HCT116 (cell line): Measurements from ENCODE around the gene ZNF800. TPM values are rescaled to one million over a fixed set of nuclear protein-coding genes. Genes with fewer than 3 reads are reported as not detected.

Source experiments
- ATAC-seq: fragments of 200-7000 bp; cut with Tn5 transposase; 2 replicates; pipeline ENCODE4 v1.9.1; 2020; ENCODE audit warnings: mild to moderate bottlenecking, moderate library complexity
- BruUV-seq: library from RNA; stranded (reverse); fragments of 400-500 nt; replicated peaks from 2 replicates; lab custom pipeline; 2021; lab: Mats Ljungman, UMichigan
- CTCF ChIA-PET: fragments of 300-600 bp; sonication (Branson Sonifier 250); formaldehyde crosslinking; loops from one replicate; lab custom pipeline; 2021; ENCODE audit warnings: antibody characterized with exemption; lab: Charles Lee
- POLR2A ChIA-PET: fragments of 300-600, 350-600 bp; sonication (Branson Sonifier 250); formaldehyde crosslinking; loops from one replicate; lab custom pipeline; 2021; ENCODE audit warnings: antibody characterized with exemption; lab: Charles Lee
- RAD21 ChIA-PET, 2 experiments: fragments of 300-600 bp; sonication (Branson Sonifier 250); formaldehyde crosslinking; loops; one replicate each; lab custom pipeline; 2023; ENCODE audit warnings: low total read pairs in 2 of 2; ENCODE audit not compliant: uncharacterized antibody in 2 of 2, unreplicated experiment in 2 of 2, low non-redundant PET in 1 of 2; lab: Charles Lee
- DNase-seq: peaks from one replicate; pipeline ENCODE4 v3.0.0-alpha.2; 2010; ENCODE audit warnings: low read depth, low spot score
- H2AFZ ChIP-seq: fragments of 200-600 bp; shearing (Covaris generic), sonication (generic); 2 replicates; pipeline ENCODE4 v1.6.1; 2017; ENCODE audit warnings: low read depth, mixed run types, mixed read lengths, antibody characterized with exemption, low read length; ENCODE audit not compliant: poor library complexity, severe bottlenecking
- H3K27ac ChIP-seq: 2 replicates; pipeline ENCODE4 v1.5.1; 2012; ENCODE audit warnings: low read depth, low read length
- H3K27me3 ChIP-seq: fragments of 200-600 bp; sonication (generic); 2 replicates; pipeline ENCODE4 v1.6.1; 2016; ENCODE audit warnings: mixed run types, low read length, mixed read lengths; ENCODE audit not compliant: insufficient read depth
- H3K36me3 ChIP-seq, 2 experiments: fragments of 200-500 bp in 1 of 2; fragments of 200-600 bp in 1 of 2; sonication (Bioruptor generic) in 1 of 2; sonication (generic) in 1 of 2; 2 replicates each; pipeline versions ENCODE4 v1.5.1 to v1.6.1; 2014 to 2016; ENCODE audit warnings: low read length in 2 of 2, inconsistent platforms in 1 of 2, mixed read lengths in 1 of 2, mixed run types in 1 of 2; ENCODE audit not compliant: insufficient read depth in 2 of 2, control insufficient read depth in 1 of 2
- H3K4me1 ChIP-seq, 2 experiments: fragments of 200-600 bp in 1 of 2; sonication (generic) in 1 of 2; 2 replicates each; pipeline versions ENCODE4 v1.5.1 to v1.6.1; 2012 to 2017; ENCODE audit warnings: low read length in 2 of 2, inconsistent platforms in 1 of 2, mild to moderate bottlenecking in 1 of 2, mixed read lengths in 1 of 2, mixed run types in 1 of 2, moderate library complexity in 1 of 2; ENCODE audit not compliant: insufficient read depth in 2 of 2, control insufficient read depth in 1 of 2
- H3K4me2 ChIP-seq: fragments of 200-600 bp; sonication (generic); 2 replicates; pipeline ENCODE4 v1.6.1; 2017; ENCODE audit warnings: mixed run types, low read length, mixed read lengths
- H3K4me3 ChIP-seq, 2 experiments: fragments of 200-600 bp in 1 of 2; sonication (generic) in 1 of 2; replicated peaks in 1 of 2; 2 replicates each; pipeline ENCODE4 v1.5.1; 2011 to 2016; ENCODE audit warnings: low read length in 2 of 2, control low read depth in 1 of 2, low read depth in 1 of 2, mild to moderate bottlenecking in 1 of 2, mixed read lengths in 1 of 2, mixed run types in 1 of 2
- H3K79me2 ChIP-seq: fragments of 200-600 bp; sonication (generic); 2 replicates; pipeline ENCODE4 v1.6.1; 2017; ENCODE audit warnings: mild to moderate bottlenecking, mixed run types, low read length, moderate library complexity, mixed read lengths; ENCODE audit not compliant: insufficient read depth
- H3K9ac ChIP-seq: fragments of 200-600 bp; sonication (generic); 2 replicates; pipeline ENCODE4 v1.6.1; 2016; ENCODE audit warnings: low read length, mixed read lengths
- H3K9me2 ChIP-seq: fragments of 200-600 bp; sonication (generic), shearing (Covaris generic); 2 replicates; pipeline ENCODE4 v1.6.1; 2017; ENCODE audit warnings: mixed run types, mild to moderate bottlenecking, moderate library complexity; ENCODE audit not compliant: insufficient read depth
- H3K9me3 ChIP-seq, 2 experiments: fragments of 200-500 bp in 1 of 2; fragments of 200-600 bp in 1 of 2; sonication (Bioruptor generic) in 1 of 2; sonication (generic) in 1 of 2; 2 replicates each; pipeline ENCODE4 v1.6.1; 2014 to 2017; ENCODE audit warnings: low read length in 2 of 2, mixed read lengths in 2 of 2, inconsistent platforms in 1 of 2, low read depth in 1 of 2, mild to moderate bottlenecking in 1 of 2, mixed run types in 1 of 2, moderate library complexity in 1 of 2; ENCODE audit not compliant: control insufficient read depth in 1 of 2, insufficient read depth in 1 of 2
- H4K20me1 ChIP-seq: fragments of 200-600 bp; sonication (generic), shearing (Covaris generic); 2 replicates; pipeline ENCODE4 v1.6.1; 2017; ENCODE audit warnings: mixed run types, mild to moderate bottlenecking, moderate library complexity; ENCODE audit not compliant: insufficient read depth
- CBX3 ChIP-seq: IDR thresholded peaks from 2 replicates; pipeline ENCODE4 v1.6.1; 2012; ENCODE audit warnings: low read depth
- CEBPB ChIP-seq: IDR thresholded peaks from 2 replicates; pipeline ENCODE4 v1.6.1; 2012; ENCODE audit warnings: low read depth
- EGR1 ChIP-seq: IDR thresholded peaks from 2 replicates; pipeline ENCODE4 v1.6.1; 2012; ENCODE audit warnings: low read depth
- ELF1 ChIP-seq: IDR thresholded peaks from 2 replicates; pipeline ENCODE4 v1.6.1; 2012; ENCODE audit warnings: low read depth, borderline replicate concordance
- EZH2 ChIP-seq: fragments of 200-600 bp; sonication (generic); IDR thresholded peaks from 2 replicates; pipeline ENCODE4 v1.6.1; 2017; ENCODE audit warnings: antibody characterized with exemption, mixed run types
- EZH2phosphoT487 ChIP-seq: fragments of 200-600 bp; IDR thresholded peaks from 2 replicates; pipeline ENCODE4 v1.6.1; 2018; ENCODE audit warnings: antibody characterized with exemption, borderline replicate concordance
- FOSL1 ChIP-seq: IDR thresholded peaks from 2 replicates; pipeline ENCODE4 v1.6.1; 2012; ENCODE audit warnings: low read depth
- POLR2A ChIP-seq: IDR thresholded peaks from 2 replicates; pipeline ENCODE4 v1.7.0; 2011; ENCODE audit warnings: borderline replicate concordance; ENCODE audit not compliant: insufficient read depth, insufficient read length; ENCODE audit errors: extremely low read depth
- RAD21 ChIP-seq: IDR thresholded peaks from 2 replicates; pipeline ENCODE4 v1.6.1; 2012; ENCODE audit warnings: low read depth, mild to moderate bottlenecking
- SIN3A ChIP-seq: IDR thresholded peaks from 2 replicates; pipeline ENCODE4 v1.6.1; 2012; ENCODE audit warnings: low read depth
- SP1 ChIP-seq: IDR thresholded peaks from 2 replicates; pipeline ENCODE4 v1.6.1; 2012; ENCODE audit warnings: low read depth
- SRF ChIP-seq: IDR thresholded peaks from 2 replicates; pipeline ENCODE4 v1.6.1; 2012; ENCODE audit warnings: low read depth
- TCF7L2 ChIP-seq: IDR thresholded peaks from 2 replicates; pipeline ENCODE4 v1.7.0; 2011; ENCODE audit warnings: borderline replicate concordance, inconsistent platforms; ENCODE audit not compliant: insufficient read depth, insufficient read length; ENCODE audit errors: extremely low read depth
- ZNF274 ChIP-seq: fragments of 200-500 bp; sonication (Bioruptor generic); IDR thresholded peaks from 2 replicates; pipeline ENCODE4 v1.6.1; 2014; ENCODE audit warnings: mild to moderate bottlenecking, low read depth, low read length, inconsistent platforms
- intact Hi-C: fragments of 100-400 bp; cut with micrococcal nuclease; formaldehyde crosslinking; loops from 2 replicates; pipeline ENCODE4 v1.10.0; 2022
- total RNA-seq: library from RNA; stranded (reverse); gene quantifications from one replicate; pipeline ENCODE4 v1.2.1, GENCODE V29; 2021; ENCODE audit not compliant: unreplicated experiment
- TF ChIP-seq, protein P1 (sequence below): IDR thresholded peaks from 2 replicates; pipeline ENCODE4 v1.6.1; 2012; ENCODE audit warnings: low read depth
- TF ChIP-seq, protein P2 (sequence below): IDR thresholded peaks from 2 replicates; pipeline ENCODE4 v1.6.1; 2012
- TF ChIP-seq, protein P3 (sequence below): IDR thresholded peaks from 2 replicates; pipeline ENCODE4 v1.6.1; 2011; ENCODE audit warnings: mild to moderate bottlenecking, low read length, moderate library complexity; ENCODE audit not compliant: insufficient replicate concordance; ENCODE audit errors: extremely low read depth
- TF ChIP-seq, protein P4 (sequence below): IDR thresholded peaks from 2 replicates; pipeline ENCODE4 v1.6.1; 2012

The ZNF800 gene
- total RNA-seq, 1 experiment from 2014 or later = 30.9 TPM

DNA sequence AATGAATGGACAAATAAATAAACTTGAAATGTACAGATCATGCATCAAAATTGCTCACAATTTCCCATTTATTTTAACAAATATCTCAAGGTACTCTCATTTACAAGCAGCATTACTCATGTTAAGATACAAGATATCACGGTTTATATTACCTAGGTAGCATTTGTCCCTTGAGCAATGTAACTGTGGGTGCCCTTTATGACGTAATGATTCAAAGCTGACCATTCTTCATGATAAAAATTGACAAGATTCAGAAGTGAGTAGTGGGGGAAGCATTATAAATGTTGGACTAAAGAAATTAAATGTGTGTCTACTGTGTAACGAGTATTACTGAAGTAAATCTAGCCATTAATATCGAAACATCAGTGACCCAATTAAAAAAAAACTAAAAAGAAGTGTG, 71.5 kb downstream of the ZNF800 start:
- CTCF ChIA-PET = no interaction called here

More for the DNA sequence above, 71.5 kb downstream of the ZNF800 start:
- intact Hi-C loops = no loop called here
- RAD21 ChIA-PET = no interaction called here
- no peaks in the 10 kb centered on the region for H3K9me3 ChIP-seq
- ATAC-seq = no peak
- H3K4me3 ChIP-seq = no peak overlapping the region
- H3K4me1 ChIP-seq = no peaks in the 10 kb centered on the region
- no peak overlapping the region for H2AFZ ChIP-seq
- no peaks in the 10 kb centered on the region for H3K9me2 ChIP-seq
- TF ChIP-seq TCF7L2 (no peak), FOSL1 (no peak), ELF1 (no peak), EGR1 (no peak), EZH2 (no peak), POLR2A (no peak), RAD21 (no peak), CBX3 (no peak), SRF (no peak), EZH2phosphoT487 (no peak), ZNF274 (no peak), CEBPB (no peak), SP1 (no peak), SIN3A (no peak)
- TF ChIP-seq, protein P1, sequence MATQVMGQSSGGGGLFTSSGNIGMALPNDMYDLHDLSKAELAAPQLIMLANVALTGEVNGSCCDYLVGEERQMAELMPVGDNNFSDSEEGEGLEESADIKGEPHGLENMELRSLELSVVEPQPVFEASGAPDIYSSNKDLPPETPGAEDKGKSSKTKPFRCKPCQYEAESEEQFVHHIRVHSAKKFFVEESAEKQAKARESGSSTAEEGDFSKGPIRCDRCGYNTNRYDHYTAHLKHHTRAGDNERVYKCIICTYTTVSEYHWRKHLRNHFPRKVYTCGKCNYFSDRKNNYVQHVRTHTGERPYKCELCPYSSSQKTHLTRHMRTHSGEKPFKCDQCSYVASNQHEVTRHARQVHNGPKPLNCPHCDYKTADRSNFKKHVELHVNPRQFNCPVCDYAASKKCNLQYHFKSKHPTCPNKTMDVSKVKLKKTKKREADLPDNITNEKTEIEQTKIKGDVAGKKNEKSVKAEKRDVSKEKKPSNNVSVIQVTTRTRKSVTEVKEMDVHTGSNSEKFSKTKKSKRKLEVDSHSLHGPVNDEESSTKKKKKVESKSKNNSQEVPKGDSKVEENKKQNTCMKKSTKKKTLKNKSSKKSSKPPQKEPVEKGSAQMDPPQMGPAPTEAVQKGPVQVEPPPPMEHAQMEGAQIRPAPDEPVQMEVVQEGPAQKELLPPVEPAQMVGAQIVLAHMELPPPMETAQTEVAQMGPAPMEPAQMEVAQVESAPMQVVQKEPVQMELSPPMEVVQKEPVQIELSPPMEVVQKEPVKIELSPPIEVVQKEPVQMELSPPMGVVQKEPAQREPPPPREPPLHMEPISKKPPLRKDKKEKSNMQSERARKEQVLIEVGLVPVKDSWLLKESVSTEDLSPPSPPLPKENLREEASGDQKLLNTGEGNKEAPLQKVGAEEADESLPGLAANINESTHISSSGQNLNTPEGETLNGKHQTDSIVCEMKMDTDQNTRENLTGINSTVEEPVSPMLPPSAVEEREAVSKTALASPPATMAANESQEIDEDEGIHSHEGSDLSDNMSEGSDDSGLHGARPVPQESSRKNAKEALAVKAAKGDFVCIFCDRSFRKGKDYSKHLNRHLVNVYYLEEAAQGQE = no peak
- TF ChIP-seq, protein P2, sequence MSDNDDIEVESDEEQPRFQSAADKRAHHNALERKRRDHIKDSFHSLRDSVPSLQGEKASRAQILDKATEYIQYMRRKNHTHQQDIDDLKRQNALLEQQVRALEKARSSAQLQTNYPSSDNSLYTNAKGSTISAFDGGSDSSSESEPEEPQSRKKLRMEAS = no peak
- TF ChIP-seq, protein P3, sequence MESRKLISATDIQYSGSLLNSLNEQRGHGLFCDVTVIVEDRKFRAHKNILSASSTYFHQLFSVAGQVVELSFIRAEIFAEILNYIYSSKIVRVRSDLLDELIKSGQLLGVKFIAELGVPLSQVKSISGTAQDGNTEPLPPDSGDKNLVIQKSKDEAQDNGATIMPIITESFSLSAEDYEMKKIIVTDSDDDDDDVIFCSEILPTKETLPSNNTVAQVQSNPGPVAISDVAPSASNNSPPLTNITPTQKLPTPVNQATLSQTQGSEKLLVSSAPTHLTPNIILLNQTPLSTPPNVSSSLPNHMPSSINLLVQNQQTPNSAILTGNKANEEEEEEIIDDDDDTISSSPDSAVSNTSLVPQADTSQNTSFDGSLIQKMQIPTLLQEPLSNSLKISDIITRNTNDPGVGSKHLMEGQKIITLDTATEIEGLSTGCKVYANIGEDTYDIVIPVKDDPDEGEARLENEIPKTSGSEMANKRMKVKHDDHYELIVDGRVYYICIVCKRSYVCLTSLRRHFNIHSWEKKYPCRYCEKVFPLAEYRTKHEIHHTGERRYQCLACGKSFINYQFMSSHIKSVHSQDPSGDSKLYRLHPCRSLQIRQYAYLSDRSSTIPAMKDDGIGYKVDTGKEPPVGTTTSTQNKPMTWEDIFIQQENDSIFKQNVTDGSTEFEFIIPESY = no peak
- TF ChIP-seq, protein P4, sequence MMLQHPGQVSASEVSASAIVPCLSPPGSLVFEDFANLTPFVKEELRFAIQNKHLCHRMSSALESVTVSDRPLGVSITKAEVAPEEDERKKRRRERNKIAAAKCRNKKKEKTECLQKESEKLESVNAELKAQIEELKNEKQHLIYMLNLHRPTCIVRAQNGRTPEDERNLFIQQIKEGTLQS = no peak
- DNase-seq = no peak
- no peak overlapping the region for H3K4me2 ChIP-seq
- H4K20me1 ChIP-seq = no peaks in the 10 kb centered on the region
- no peak overlapping the region for H3K9ac ChIP-seq
- BruUV-seq = no TSS peak
- H3K27ac ChIP-seq = no peak overlapping the region
- POLR2A ChIA-PET = no interaction called here
- peaks cover 70% of the 10 kb centered on the region for H3K27me3 ChIP-seq
- H3K36me3 ChIP-seq = no peaks in the 10 kb centered on the region
- H3K79me2 ChIP-seq = no peaks in the 10 kb centered on the region
